Mucosa of rectum (tissue), 2 donors: ENCODE measurements around the gene RASSF1.

Experiments
- H3K27ac ChIP-seq, 2 donors: one replicate each; pipeline ENCODE4 v1.7.0; 2013; ENCODE audit warnings: inconsistent platforms in 2 of 2, low read depth in 2 of 2, low read length in 2 of 2
- H3K27me3 ChIP-seq, 2 donors: one replicate each; pipeline ENCODE4 v1.7.0; 2013; ENCODE audit warnings: low read length in 2 of 2; ENCODE audit not compliant: control insufficient read depth in 2 of 2, insufficient read depth in 2 of 2
- H3K36me3 ChIP-seq, 2 donors: one replicate each; pipeline ENCODE4 v1.7.0; 2013; ENCODE audit warnings: low read length in 2 of 2; ENCODE audit not compliant: control insufficient read depth in 2 of 2, insufficient read depth in 2 of 2
- H3K4me1 ChIP-seq, 2 donors: one replicate each; pipeline ENCODE4 v1.7.0; 2013; ENCODE audit warnings: low read length in 2 of 2, mild to moderate bottlenecking in 1 of 2; ENCODE audit not compliant: control insufficient read depth in 2 of 2, insufficient read depth in 2 of 2
- H3K4me3 ChIP-seq, 2 donors: one replicate each; pipeline ENCODE4 v1.7.0; 2013; ENCODE audit warnings: low read length in 2 of 2
- H3K9ac ChIP-seq, 2 donors: one replicate each; pipeline ENCODE4 v1.7.0; 2013; ENCODE audit warnings: low read length in 2 of 2, low read depth in 1 of 2, mild to moderate bottlenecking in 1 of 2
- H3K9me3 ChIP-seq, 2 donors: one replicate each; pipeline ENCODE4 v1.7.0; 2013; ENCODE audit warnings: low read length in 2 of 2; ENCODE audit not compliant: control insufficient read depth in 2 of 2
- donor health status: healthy.
- donor health status: Normal muscosa, but diverticular disease.

Gene RASSF1

GRCh38 chr3:50365842-50366220 lies 25.2 kb upstream of the RASSF1 start:
- peaks cover 10 to 12% of the 10 kb centered on the region in 2 donors for H3K4me1 ChIP-seq
- H3K27me3 ChIP-seq, result no peaks in the 10 kb centered on the region
- peak overlapping the region; percentile 77 to 81 for H3K9ac ChIP-seq
- peak overlapping the region in 1 of 2 donors; percentile 80 for H3K27ac ChIP-seq
- H3K4me3 ChIP-seq, result peak overlapping the region; percentile 65 to 80
- H3K36me3 ChIP-seq, result no peaks in the 10 kb centered on the region
- no peaks in the 10 kb centered on the region for H3K9me3 ChIP-seq

- Histone ChIP-seq H3K4me1 (peaks cover 10 to 12% of the 10 kb centered on the region in 2 donors), H3K4me3 (peak overlapping the region; percentile 65 to 80), H3K36me3 (no peaks in the 10 kb centered on the region), H3K27ac (peak overlapping the region; percentile 69 to 80), H3K9ac (peak overlapping the region; percentile 77 to 81), H3K9me3 (no peaks in the 10 kb centered on the region), H3K27me3 (no peaks in the 10 kb centered on the region)
These were observed 24.6 kb upstream of the RASSF1 start for GRCh38 chr3:50365080-50365841.

GRCh38 chr3:50364573-50365079 lies 24.0 kb upstream of the RASSF1 start:
- peak overlapping the region; percentile 34 to 68 for H3K9ac ChIP-seq
- peak overlapping the region; percentile 64 to 65 for H3K4me3 ChIP-seq
- H3K27me3 ChIP-seq, result no peaks in the 10 kb centered on the region
- no peaks in the 10 kb centered on the region for H3K36me3 ChIP-seq
- no peak overlapping the region for H3K27ac ChIP-seq
- peaks cover 10 to 12% of the 10 kb centered on the region in 2 donors for H3K4me1 ChIP-seq
- H3K9me3 ChIP-seq, result no peaks in the 10 kb centered on the region

- peaks cover 37 to 40% of the 10 kb centered on the region in 2 donors for H3K4me1 ChIP-seq
- peak overlapping the region; percentile 3 to 93 for H3K4me3 ChIP-seq
- H3K27me3 ChIP-seq, result no peaks in the 10 kb centered on the region
- peak overlapping the region in 1 of 2 donors; percentile 89 for H3K27ac ChIP-seq
- no peaks in the 10 kb centered on the region for H3K9me3 ChIP-seq
- H3K36me3 ChIP-seq, result peaks cover 15 to 22% of the 10 kb centered on the region in 2 donors
- no peak overlapping the region for H3K9ac ChIP-seq
These were observed 19.1 kb upstream of the RASSF1 start for GRCh38 chr3:50359760-50360110.

- H3K27me3 ChIP-seq, result no peaks in the 10 kb centered on the region
- peaks cover 32 to 34% of the 10 kb centered on the region in 2 donors for H3K4me1 ChIP-seq
- peak within 1 kb of the TSS; percentile 69 to 93 for H3K4me3 ChIP-seq
- peaks cover 21 to 28% of the 10 kb centered on the region in 2 donors for H3K36me3 ChIP-seq
- H3K9me3 ChIP-seq, result no peaks in the 10 kb centered on the region
- H3K9ac ChIP-seq, result peak within 1 kb of the TSS; percentile 82 to 98
- peak within 1 kb of the TSS; percentile 76 to 89 for H3K27ac ChIP-seq
These were observed 18.5 kb upstream of the RASSF1 start, which contains the start of gene TMEM115 for GRCh38 chr3:50358911-50359759. TSS of gene TMEM115 (minus strand) at chr3:50359521. CDS start at chr3:50359063, 458 bp downstream.

GRCh38 chr3:50358355-50358910 lies 17.8 kb upstream of the RASSF1 start:
- Histone ChIP-seq H3K9me3 (no peaks in the 10 kb centered on the region), H3K27me3 (no peaks in the 10 kb centered on the region), H3K4me1 (peaks cover 32 to 33% of the 10 kb centered on the region in 2 donors), H3K36me3 (peaks cover 28 to 35% of the 10 kb centered on the region in 2 donors), H3K4me3 (peak overlapping the region; percentile 69 to 93), H3K9ac (peak overlapping the region; percentile 82 to 98), H3K27ac (peak overlapping the region; percentile 76 to 89)

GRCh38 chr3:50357481-50357880 lies 16.8 kb upstream of the RASSF1 start:
- peaks cover 33 to 37% of the 10 kb centered on the region in 2 donors for H3K4me1 ChIP-seq
- peak overlapping the region; percentile 65 to 77 for H3K27ac ChIP-seq
- H3K4me3 ChIP-seq, result peak overlapping the region; percentile 69 to 93
- H3K27me3 ChIP-seq, result no peaks in the 10 kb centered on the region
- H3K9ac ChIP-seq, result peak overlapping the region; percentile 82 to 98
- H3K9me3 ChIP-seq, result no peaks in the 10 kb centered on the region
- peaks cover 35 to 40% of the 10 kb centered on the region in 2 donors for H3K36me3 ChIP-seq

GRCh38 chr3:50356553-50356952 lies 15.9 kb upstream of the RASSF1 start:
- Histone ChIP-seq H3K36me3 (peaks cover 35 to 44% of the 10 kb centered on the region in 2 donors), H3K4me3 (peak overlapping the region; percentile 59 to 69), H3K4me1 (peaks cover 37 to 41% of the 10 kb centered on the region in 2 donors), H3K9me3 (no peaks in the 10 kb centered on the region), H3K27me3 (no peaks in the 10 kb centered on the region), H3K9ac (peak overlapping the region; percentile 9 to 82), H3K27ac (peak overlapping the region; percentile 65 to 77)

GRCh38 chr3:50355829-50356552 lies 15.4 kb upstream of the RASSF1 start:
- H3K36me3 ChIP-seq, result peaks cover 35 to 44% of the 10 kb centered on the region in 2 donors
- H3K4me1 ChIP-seq, result peaks cover 43 to 46% of the 10 kb centered on the region in 2 donors
- no peaks in the 10 kb centered on the region for H3K27me3 ChIP-seq
- H3K9me3 ChIP-seq, result no peaks in the 10 kb centered on the region
- H3K4me3 ChIP-seq, result peak overlapping the region; percentile 59 to 69
- H3K27ac ChIP-seq, result peak overlapping the region; percentile 65 to 77
- peak overlapping the region; percentile 52 to 82 for H3K9ac ChIP-seq
